ENCODE measurements around the gene PAPSS1.

GRCh38 chr4:107631560-107631959, 88.5 kb downstream of the PAPSS1 start:
- TF ChIP-seq, protein P1, sequence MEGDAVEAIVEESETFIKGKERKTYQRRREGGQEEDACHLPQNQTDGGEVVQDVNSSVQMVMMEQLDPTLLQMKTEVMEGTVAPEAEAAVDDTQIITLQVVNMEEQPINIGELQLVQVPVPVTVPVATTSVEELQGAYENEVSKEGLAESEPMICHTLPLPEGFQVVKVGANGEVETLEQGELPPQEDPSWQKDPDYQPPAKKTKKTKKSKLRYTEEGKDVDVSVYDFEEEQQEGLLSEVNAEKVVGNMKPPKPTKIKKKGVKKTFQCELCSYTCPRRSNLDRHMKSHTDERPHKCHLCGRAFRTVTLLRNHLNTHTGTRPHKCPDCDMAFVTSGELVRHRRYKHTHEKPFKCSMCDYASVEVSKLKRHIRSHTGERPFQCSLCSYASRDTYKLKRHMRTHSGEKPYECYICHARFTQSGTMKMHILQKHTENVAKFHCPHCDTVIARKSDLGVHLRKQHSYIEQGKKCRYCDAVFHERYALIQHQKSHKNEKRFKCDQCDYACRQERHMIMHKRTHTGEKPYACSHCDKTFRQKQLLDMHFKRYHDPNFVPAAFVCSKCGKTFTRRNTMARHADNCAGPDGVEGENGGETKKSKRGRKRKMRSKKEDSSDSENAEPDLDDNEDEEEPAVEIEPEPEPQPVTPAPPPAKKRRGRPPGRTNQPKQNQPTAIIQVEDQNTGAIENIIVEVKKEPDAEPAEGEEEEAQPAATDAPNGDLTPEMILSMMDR (IDR thresholded peaks at IDR 0.05), result no peak
- TF ChIP-seq POLR2A (IDR thresholded peaks at IDR 0.05), result no peak
